Measurements from ENCODE around the gene TTR. TPM values are rescaled to one million over a fixed set of nuclear protein-coding genes. Genes with fewer than 3 reads are reported as not detected.

The TTR gene
- total RNA-seq, 4 donors from 2014 or later = not detected

- no peaks in the 10 kb centered on the region for H3K27me3 ChIP-seq
- TF ChIP-seq CTCF (IDR thresholded peaks at IDR 0.05) = no peak
- TF ChIP-seq POLR2A (IDR thresholded peaks at IDR 0.05) = no peak
- TF ChIP-seq EP300 (IDR thresholded peaks at IDR 0.05) = no peak
- DNase-seq (ENCODE audit: low spot score in 2 of 2) = no peak
- H3K27ac ChIP-seq = no peak overlapping the region
- H3K36me3 ChIP-seq = no peaks in the 10 kb centered on the region
- no peaks in the 10 kb centered on the region for H3K4me1 ChIP-seq
- WGBS, 2 donors = 95 to 97% methylated on average over 4 of the region's 4 CpGs
- no peak overlapping the region for H3K4me3 ChIP-seq
- H3K9me3 ChIP-seq = no peaks in the 10 kb centered on the region
These were observed 13.6 kb upstream of the TTR start for GRCh38 chr18:31578126-31578525.

- TF ChIP-seq POLR2A (IDR thresholded peaks at IDR 0.05) (no peak), CTCF (IDR thresholded peaks at IDR 0.05) (no peak), EP300 (IDR thresholded peaks at IDR 0.05) (no peak)
- no peaks in the 10 kb centered on the region for H3K27me3 ChIP-seq
- H3K4me1 ChIP-seq = no peaks in the 10 kb centered on the region
- H3K27ac ChIP-seq = no peak overlapping the region
- H3K36me3 ChIP-seq = no peaks in the 10 kb centered on the region
- 94 to 99% methylated on average over 2 of the region's 2 CpGs for WGBS, 2 donors
- no peaks in the 10 kb centered on the region for H3K9me3 ChIP-seq
- DNase-seq (ENCODE audit: low spot score in 2 of 2) = no peak
- no peak overlapping the region for H3K4me3 ChIP-seq
These were observed 12.3 kb upstream of the TTR start for GRCh38 chr18:31579375-31579774.

GRCh38 chr18:31581498-31582197, 10.0 kb upstream of the TTR start:
- TF ChIP-seq POLR2A (IDR thresholded peaks at IDR 0.05) = no peak
- TF ChIP-seq EP300 (IDR thresholded peaks at IDR 0.05) = no peak
- TF ChIP-seq CTCF (IDR thresholded peaks at IDR 0.05) = no peak

GRCh38 chr18:31583185-31583854, 8.4 kb upstream of the TTR start:
- TF ChIP-seq CTCF (IDR thresholded peaks at IDR 0.05) = no peak
- TF ChIP-seq EP300 (IDR thresholded peaks at IDR 0.05) = no peak
- no peak for TF ChIP-seq POLR2A (IDR thresholded peaks at IDR 0.05)
- Histone ChIP-seq H3K27ac (no peak overlapping the region), H3K4me3 (no peak overlapping the region), H3K27me3 (no peaks in the 10 kb centered on the region), H3K9me3 (no peaks in the 10 kb centered on the region), H3K4me1 (no peaks in the 10 kb centered on the region), H3K36me3 (no peaks in the 10 kb centered on the region)
- DNase-seq (ENCODE audit: low spot score in 2 of 2) = no peak
- 78 to 79% methylated on average over 5 of the region's 5 CpGs for WGBS, 2 donors

More at GRCh38 chr18:31581498-31582197, 10.0 kb upstream of the TTR start:
- Histone ChIP-seq H3K4me3 (no peak overlapping the region), H3K27me3 (no peaks in the 10 kb centered on the region), H3K36me3 (no peaks in the 10 kb centered on the region), H3K27ac (no peak overlapping the region), H3K9me3 (no peaks in the 10 kb centered on the region), H3K4me1 (no peaks in the 10 kb centered on the region)
- no peak for DNase-seq (ENCODE audit: low spot score in 2 of 2)
- 15 to 16% methylated on average over 4 of the region's 4 CpGs for WGBS, 2 donors

- DNase-seq (ENCODE audit: low spot score in 2 of 2) = no peak
- no peaks in the 10 kb centered on the region for H3K9me3 ChIP-seq
- no peak overlapping the region for H3K4me3 ChIP-seq
- H3K27ac ChIP-seq = no peak overlapping the region
- WGBS, 2 donors = 89 to 96% methylated on average over 5 of the region's 5 CpGs
- no peaks in the 10 kb centered on the region for H3K36me3 ChIP-seq
- TF ChIP-seq CTCF (IDR thresholded peaks at IDR 0.05) (no peak), POLR2A (IDR thresholded peaks at IDR 0.05) (no peak), EP300 (IDR thresholded peaks at IDR 0.05) (no peak)
- no peaks in the 10 kb centered on the region for H3K27me3 ChIP-seq
- no peaks in the 10 kb centered on the region for H3K4me1 ChIP-seq
These were observed 5.7 kb upstream of the TTR start for GRCh38 chr18:31585991-31586390.
